Activated CD4-positive, alpha-beta T cell treated with anti-CD3 and anti-CD28 coated beads for 36 hours (primary cell): ENCODE data around the gene KATNB1. TPM values are rescaled to one million over a fixed set of nuclear protein-coding genes. Genes with fewer than 3 reads are reported as not detected.
"Not testable (repeated sequence)": the region's sequence is repeated elsewhere in the genome, so short reads cannot be mapped to it uniquely, and the experiment has no call there.

Experiments used
- ATAC-seq: fragments of 200-7000 bp; cut with Tn5 transposase; one replicate; pipeline ENCODE4 v1.10.0; 2021; ENCODE audit warnings: mild to moderate bottlenecking, moderate library complexity
- CTCF ChIA-PET: fragments of 350-600 bp; sonication (Branson Sonifier 250); formaldehyde crosslinking; loops from one replicate; lab custom pipeline; 2021; ENCODE audit warnings: antibody characterized with exemption; lab: Charles Lee
- POLR2A ChIA-PET: fragments of 350-600 bp; sonication (Branson Sonifier 250); formaldehyde crosslinking; loops from one replicate; lab custom pipeline; 2021; ENCODE audit warnings: antibody characterized with exemption, inconsistent platforms; lab: Charles Lee
- DNase-seq: peaks from one replicate; pipeline ENCODE4 v3.0.0-alpha.2; 2020
- H3K27ac Mint-ChIP-seq: one replicate; pipeline ENCODE4 v1.8.0; 2021; ENCODE audit warnings: mixed read lengths
- H3K27me3 Mint-ChIP-seq: one replicate; pipeline ENCODE4 v1.8.0; 2021; ENCODE audit warnings: mixed read lengths
- H3K36me3 Mint-ChIP-seq: one replicate; pipeline ENCODE4 v1.8.0; 2021; ENCODE audit warnings: low read depth, mixed read lengths
- H3K4me1 Mint-ChIP-seq: one replicate; pipeline ENCODE4 v1.8.0; 2021; ENCODE audit warnings: mixed read lengths
- H3K4me3 Mint-ChIP-seq: one replicate; pipeline ENCODE4 v1.8.0; 2021; ENCODE audit warnings: mild to moderate bottlenecking, moderate library complexity, mixed read lengths
- H3K9me3 Mint-ChIP-seq: one replicate; pipeline ENCODE4 v1.8.0; 2021; ENCODE audit warnings: low read depth, mixed read lengths
- intact Hi-C, 2 experiments: fragments of 100-400 bp; cut with DNase I in 1 of 2; cut with micrococcal nuclease in 1 of 2; formaldehyde crosslinking; loops; one replicate each; pipeline versions ENCODE4 v1.14.2 to v1.15.1; 2022 to 2024; cut with DNase I, micrococcal nuclease
- total RNA-seq, 2 experiments: library from RNA; stranded (reverse); gene quantifications; one replicate each; pipeline ENCODE4 v1.2.3, GENCODE V29; 2021

The KATNB1 gene
- total RNA-seq, 2 experiments from 2014 or later: 28.1 to 29.3 TPM

GRCh38 chr16:57778658-57779057, 43.1 kb downstream of the KATNB1 start:
- ATAC-seq: no peak

GRCh38 chr16:57779836-57780235, 44.3 kb downstream of the KATNB1 start:
- H3K27me3 Mint-ChIP-seq, H3K36me3 Mint-ChIP-seq, H3K4me3 Mint-ChIP-seq, H3K4me1 Mint-ChIP-seq, ATAC-seq, DNase-seq, H3K9me3 Mint-ChIP-seq, H3K27ac Mint-ChIP-seq, POLR2A ChIA-PET, CTCF ChIA-PET, intact Hi-C loops: not testable (repeated sequence)

More at GRCh38 chr16:57778658-57779057, 43.1 kb downstream of the KATNB1 start:
- ChIA-PET CTCF (interaction anchor here (0.6 kb wide), 1 partner anchor 32 kb away, joined by 3 read pairs; no protein-coding TSS in a partner anchor), POLR2A (no interaction called here)
- DNase-seq: no peak
- Mint-ChIP-seq H3K27me3 (no peaks in the 10 kb centered on the region), H3K27ac (no peak overlapping the region), H3K4me3 (no peak overlapping the region), H3K4me1 (no peaks in the 10 kb centered on the region), H3K36me3 (no peaks in the 10 kb centered on the region), H3K9me3 (no peaks in the 10 kb centered on the region)
- intact Hi-C loops: no loop called here

- no peaks in the 10 kb centered on the region for H3K36me3 Mint-ChIP-seq
- no peaks in the 10 kb centered on the region for H3K4me1 Mint-ChIP-seq
- H3K9me3 Mint-ChIP-seq: no peaks in the 10 kb centered on the region
- CTCF ChIA-PET: no interaction called here
- no peak overlapping the region for H3K27ac Mint-ChIP-seq
- POLR2A ChIA-PET: no interaction called here
- H3K4me3 Mint-ChIP-seq: no peak overlapping the region
- ATAC-seq (no peak), DNase-seq (no peak)
- intact Hi-C loops: no loop called here
- H3K27me3 Mint-ChIP-seq: no peaks in the 10 kb centered on the region
Observed at GRCh38 chr16:57781349-57781740, 45.8 kb downstream of the KATNB1 start.

GRCh38 chr16:57781741-57782606, 46.4 kb downstream of the KATNB1 start:
- intact Hi-C loops: no loop called here
- no peak overlapping the region for H3K4me3 Mint-ChIP-seq
- POLR2A ChIA-PET: no interaction called here
- CTCF ChIA-PET: no interaction called here
- no peak for DNase-seq
- no peaks in the 10 kb centered on the region for H3K4me1 Mint-ChIP-seq
- ATAC-seq: no peak
- H3K27me3 Mint-ChIP-seq: no peaks in the 10 kb centered on the region
- H3K36me3 Mint-ChIP-seq: no peaks in the 10 kb centered on the region
- no peaks in the 10 kb centered on the region for H3K9me3 Mint-ChIP-seq
- no peak overlapping the region for H3K27ac Mint-ChIP-seq

GRCh38 chr16:57782607-57783055, 47.1 kb downstream of the KATNB1 start:
- H3K4me3 Mint-ChIP-seq, H3K27ac Mint-ChIP-seq, intact Hi-C loops, ATAC-seq, CTCF ChIA-PET, H3K4me1 Mint-ChIP-seq, POLR2A ChIA-PET, H3K9me3 Mint-ChIP-seq, H3K36me3 Mint-ChIP-seq, H3K27me3 Mint-ChIP-seq, DNase-seq: not testable (repeated sequence)

GRCh38 chr16:57783116-57783515, 47.5 kb downstream of the KATNB1 start:
- Mint-ChIP-seq H3K4me3 (no peak overlapping the region), H3K27ac (no peak overlapping the region), H3K9me3 (no peaks in the 10 kb centered on the region), H3K27me3 (no peaks in the 10 kb centered on the region), H3K36me3 (no peaks in the 10 kb centered on the region), H3K4me1 (no peaks in the 10 kb centered on the region)
- ChIA-PET CTCF (no interaction called here), POLR2A (no interaction called here)
- ATAC-seq (no peak), DNase-seq (no peak)
- intact Hi-C loops: no loop called here

- DNase-seq (no peak), ATAC-seq (no peak)
- Mint-ChIP-seq H3K4me1 (no peaks in the 10 kb centered on the region), H3K9me3 (no peaks in the 10 kb centered on the region), H3K36me3 (no peaks in the 10 kb centered on the region), H3K4me3 (no peak overlapping the region), H3K27ac (no peak overlapping the region), H3K27me3 (no peaks in the 10 kb centered on the region)
- CTCF ChIA-PET: no interaction called here
- intact Hi-C loops: no loop called here
- POLR2A ChIA-PET: no interaction called here
Observed at GRCh38 chr16:57783883-57784282, 48.3 kb downstream of the KATNB1 start.

- CTCF ChIA-PET: no interaction called here
- H3K27me3 Mint-ChIP-seq: no peaks in the 10 kb centered on the region
- no peak overlapping the region for H3K27ac Mint-ChIP-seq
- no peaks in the 10 kb centered on the region for H3K36me3 Mint-ChIP-seq
- no peaks in the 10 kb centered on the region for H3K9me3 Mint-ChIP-seq
- no peak for DNase-seq
- POLR2A ChIA-PET: no interaction called here
- no peak overlapping the region for H3K4me3 Mint-ChIP-seq
- H3K4me1 Mint-ChIP-seq: no peaks in the 10 kb centered on the region
- ATAC-seq: no peak
- intact Hi-C loops: no loop called here
Observed at GRCh38 chr16:57784334-57784733, 48.8 kb downstream of the KATNB1 start.

GRCh38 chr16:57785385-57785784, 49.8 kb downstream of the KATNB1 start:
- H3K27me3 Mint-ChIP-seq: no peaks in the 10 kb centered on the region
- H3K36me3 Mint-ChIP-seq: no peaks in the 10 kb centered on the region
- no peak overlapping the region for H3K4me3 Mint-ChIP-seq
- ATAC-seq (no peak), DNase-seq (no peak)
- intact Hi-C loops: no loop called here
- POLR2A ChIA-PET: no interaction called here
- no peak overlapping the region for H3K27ac Mint-ChIP-seq
- no peaks in the 10 kb centered on the region for H3K9me3 Mint-ChIP-seq
- CTCF ChIA-PET: interaction anchor here (1.1 kb wide), 1 partner anchor 113 kb away, joined by 3 read pairs; no protein-coding TSS in a partner anchor
- H3K4me1 Mint-ChIP-seq: no peaks in the 10 kb centered on the region

- Mint-ChIP-seq H3K9me3 (no peaks in the 10 kb centered on the region), H3K36me3 (no peaks in the 10 kb centered on the region), H3K27ac (no peak overlapping the region), H3K4me1 (no peaks in the 10 kb centered on the region), H3K27me3 (no peaks in the 10 kb centered on the region), H3K4me3 (no peak overlapping the region)
- DNase-seq: no peak
- CTCF ChIA-PET: interaction anchor here (0.6 to 1.1 kb wide), 2 partner anchors 113 to 195 kb away, joined by 3 read pairs; no protein-coding TSS in a partner anchor
- no peak for ATAC-seq
- intact Hi-C loops: no loop called here
- POLR2A ChIA-PET: no interaction called here
Observed at GRCh38 chr16:57785924-57786323, 50.4 kb downstream of the KATNB1 start.

- H3K36me3 Mint-ChIP-seq: no peaks in the 10 kb centered on the region
- intact Hi-C loops: no loop called here
- DNase-seq (no peak), ATAC-seq (no peak)
- ChIA-PET POLR2A (no interaction called here), CTCF (interaction anchor here (0.7 kb wide), 1 partner anchor 32 kb away, joined by 3 read pairs; no protein-coding TSS in a partner anchor)
- H3K9me3 Mint-ChIP-seq: no peaks in the 10 kb centered on the region
- H3K4me3 Mint-ChIP-seq: no peak overlapping the region
- no peaks in the 10 kb centered on the region for H3K27me3 Mint-ChIP-seq
- H3K4me1 Mint-ChIP-seq: no peaks in the 10 kb centered on the region
- no peak overlapping the region for H3K27ac Mint-ChIP-seq
Observed at GRCh38 chr16:57786632-57787518, 51.3 kb downstream of the KATNB1 start.
